Peyer's patch (tissue), 4 donors: Measurements from ENCODE around the gene GADD45A.

Experiments
- POLR2A ChIP-seq, 2 donors: fragments of 450-650 bp; IDR thresholded peaks; one replicate each; pipeline ENCODE4 v1.5.1; 2017; ENCODE audit warnings: antibody characterized with exemption in 2 of 2, mild to moderate bottlenecking in 2 of 2, moderate library complexity in 2 of 2
- TF ChIP-seq, protein P1 (sequence below), 6 experiments: fragments of 450-650 bp in 4 of 6; fragments of 200-600 bp in 2 of 6; sonication (generic) in 1 of 6; IDR thresholded peaks; one replicate each; pipeline ENCODE4 v1.5.1; 2017 to 2019; ENCODE audit warnings: antibody characterized with exemption in 6 of 6, mild to moderate bottlenecking in 3 of 6, moderate library complexity in 1 of 6

DNA sequence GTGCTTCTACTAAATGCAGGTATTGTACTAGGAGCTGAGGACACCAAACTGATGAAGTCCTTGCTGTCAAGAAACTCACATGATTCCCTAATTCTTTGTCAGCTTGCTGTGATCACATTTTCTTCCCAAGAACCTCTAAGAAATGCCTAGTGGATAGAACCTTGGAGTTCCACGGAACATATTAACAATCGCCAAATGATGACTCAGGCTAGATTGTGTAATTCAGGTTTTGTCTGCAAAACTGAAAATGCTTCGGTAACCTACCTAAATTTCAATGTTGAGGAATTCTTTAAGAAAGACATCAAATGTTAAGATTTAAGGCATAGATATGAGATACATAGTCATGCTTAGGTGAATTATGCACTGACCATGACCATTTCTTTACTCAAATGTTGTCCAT, 1.7 kb upstream of the GADD45A start:
- TF ChIP-seq, protein P1, sequence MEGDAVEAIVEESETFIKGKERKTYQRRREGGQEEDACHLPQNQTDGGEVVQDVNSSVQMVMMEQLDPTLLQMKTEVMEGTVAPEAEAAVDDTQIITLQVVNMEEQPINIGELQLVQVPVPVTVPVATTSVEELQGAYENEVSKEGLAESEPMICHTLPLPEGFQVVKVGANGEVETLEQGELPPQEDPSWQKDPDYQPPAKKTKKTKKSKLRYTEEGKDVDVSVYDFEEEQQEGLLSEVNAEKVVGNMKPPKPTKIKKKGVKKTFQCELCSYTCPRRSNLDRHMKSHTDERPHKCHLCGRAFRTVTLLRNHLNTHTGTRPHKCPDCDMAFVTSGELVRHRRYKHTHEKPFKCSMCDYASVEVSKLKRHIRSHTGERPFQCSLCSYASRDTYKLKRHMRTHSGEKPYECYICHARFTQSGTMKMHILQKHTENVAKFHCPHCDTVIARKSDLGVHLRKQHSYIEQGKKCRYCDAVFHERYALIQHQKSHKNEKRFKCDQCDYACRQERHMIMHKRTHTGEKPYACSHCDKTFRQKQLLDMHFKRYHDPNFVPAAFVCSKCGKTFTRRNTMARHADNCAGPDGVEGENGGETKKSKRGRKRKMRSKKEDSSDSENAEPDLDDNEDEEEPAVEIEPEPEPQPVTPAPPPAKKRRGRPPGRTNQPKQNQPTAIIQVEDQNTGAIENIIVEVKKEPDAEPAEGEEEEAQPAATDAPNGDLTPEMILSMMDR (IDR thresholded peaks at IDR 0.05) = no peak
- TF ChIP-seq POLR2A (IDR thresholded peaks at IDR 0.05) = no peak
